Fibroblast of lung (primary cell): ENCODE measurements around the gene PLS1. TPM values are rescaled to one million over a fixed set of nuclear protein-coding genes. Genes with fewer than 3 reads are reported as not detected.

Experiments used
- DNase-seq, 2 donors: peaks; one replicate each; pipeline versions ENCODE4 v3.0.0 to v3.0.0-alpha.2; 2010; ENCODE audit warnings: low read depth in 2 of 2
- H2AFZ ChIP-seq: 2 replicates; pipeline ENCODE4 v1.5.1; 2012; ENCODE audit warnings: low read length, control low read depth, inconsistent platforms
- H3K27ac ChIP-seq: 2 replicates; pipeline ENCODE4 v1.5.1; 2011; ENCODE audit warnings: low read length, control low read depth; ENCODE audit not compliant: insufficient read depth
- H3K27me3 ChIP-seq: 2 replicates; pipeline ENCODE4 v1.5.1; 2011; ENCODE audit warnings: mild to moderate bottlenecking, low read length; ENCODE audit not compliant: control insufficient read depth, insufficient read depth
- H3K36me3 ChIP-seq: 2 replicates; pipeline ENCODE4 v1.5.1; 2011; ENCODE audit warnings: low read length; ENCODE audit not compliant: control insufficient read depth, insufficient read depth
- H3K4me1 ChIP-seq: 2 replicates; pipeline ENCODE4 v1.5.1; 2011; ENCODE audit warnings: low read length; ENCODE audit not compliant: control insufficient read depth, insufficient read depth; ENCODE audit errors: extremely low read depth
- H3K4me2 ChIP-seq: 2 replicates; pipeline ENCODE4 v1.5.1; 2011; ENCODE audit warnings: low read length, control low read depth; ENCODE audit not compliant: insufficient read depth; ENCODE audit errors: extremely low read depth
- H3K4me3 ChIP-seq, 4 experiments: fragments of 200-600 bp in 1 of 4; sonication (generic) in 1 of 4; replicated peaks in 1 of 4; 2 replicates each; pipeline ENCODE4 v1.5.1; 2011 to 2016; ENCODE audit warnings: low read length in 4 of 4, low read depth in 3 of 4, mild to moderate bottlenecking in 3 of 4, control low read depth in 2 of 4, inconsistent platforms in 1 of 4, mixed read lengths in 1 of 4; ENCODE audit not compliant: insufficient read depth in 1 of 4; ENCODE audit errors: control extremely low read depth in 1 of 4
- H3K79me2 ChIP-seq: 2 replicates; pipeline ENCODE4 v1.5.1; 2012; ENCODE audit warnings: mild to moderate bottlenecking, low read length, inconsistent platforms; ENCODE audit not compliant: control insufficient read depth, insufficient read depth
- H3K9ac ChIP-seq: 2 replicates; pipeline ENCODE4 v1.5.1; 2011; ENCODE audit warnings: mild to moderate bottlenecking, low read length, control low read depth; ENCODE audit not compliant: insufficient read depth
- H3K9me3 ChIP-seq: 2 replicates; pipeline ENCODE4 v1.5.1; 2012; ENCODE audit warnings: low read depth, low read length; ENCODE audit not compliant: control insufficient read depth, insufficient read depth
- H4K20me1 ChIP-seq: 2 replicates; pipeline ENCODE4 v1.5.1; 2011; ENCODE audit warnings: low read length; ENCODE audit not compliant: control insufficient read depth, insufficient read depth; ENCODE audit errors: extremely low read depth
- CTCF ChIP-seq, 2 donors: IDR thresholded peaks in 1 of 2; conservative IDR thresholded peaks in 1 of 2; 1 replicate in 1 of 2; 2 replicates in 1 of 2; pipeline ENCODE4 v1.5.1; 2011 to 2012; ENCODE audit warnings: low read length in 2 of 2, control low read depth in 1 of 2, inconsistent platforms in 1 of 2, low read depth in 1 of 2, mild to moderate bottlenecking in 1 of 2
- EZH2 ChIP-seq: IDR thresholded peaks from 2 replicates; pipeline ENCODE4 v1.5.1; 2012; ENCODE audit warnings: low read length, control low read depth, mild to moderate bottlenecking; ENCODE audit errors: missing control alignments
- polyA plus RNA-seq, 2 donors: library from polyadenylated mRNA; depleted of rRNA in 1 of 2; stranded (reverse) in 1 of 2; unstranded in 1 of 2; fragments of >200 nt; gene quantifications; 2 replicates each; pipeline ENCODE4 v1.2.1, GENCODE V29; 2011 to 2012; ENCODE audit warnings: missing spikeins in 1 of 2
- total RNA-seq: library from RNA; depleted of rRNA; stranded (reverse); fragments of >200 nt; gene quantifications from 2 replicates; pipeline ENCODE4 v1.2.1, GENCODE V29; 2014

The PLS1 gene
- total and polyA plus RNA-seq, 2 donors (not counting 1 experiment from before 2014, with no cell fraction given) = 0.59 to 0.83 TPM

GRCh38 chr3:142645236-142645793, 49.1 kb downstream of the PLS1 start:
- H3K4me3 ChIP-seq = no peak overlapping the region
- no peak overlapping the region for H2AFZ ChIP-seq
- TF ChIP-seq CTCF (conservative IDR thresholded peaks at IDR 0.05 in 1 of 2, IDR thresholded peaks at IDR 0.05 in 1 of 2; ENCODE audit: low read depth in 1 of 2, low read length in 2 of 2) (no peak), EZH2 (no peak)
- H3K36me3 ChIP-seq = no peaks in the 10 kb centered on the region
- H3K9ac ChIP-seq = no peak overlapping the region
- H4K20me1 ChIP-seq = no peaks in the 10 kb centered on the region
- H3K27ac ChIP-seq = no peak overlapping the region
- no peaks in the 10 kb centered on the region for H3K79me2 ChIP-seq
- no peaks in the 10 kb centered on the region for H3K27me3 ChIP-seq
- no peaks in the 10 kb centered on the region for H3K4me1 ChIP-seq
- no peak overlapping the region for H3K4me2 ChIP-seq
- peak; percentile 29 to 74 for DNase-seq
- H3K9me3 ChIP-seq = no peaks in the 10 kb centered on the region

- no peaks in the 10 kb centered on the region for H3K36me3 ChIP-seq
These were observed 50.0 kb downstream of the PLS1 start for GRCh38 chr3:142646020-142646785.

More at GRCh38 chr3:142646020-142646785, 50.0 kb downstream of the PLS1 start:
- Histone ChIP-seq H3K9me3 (no peaks in the 10 kb centered on the region), H3K4me3 (no peak overlapping the region), H3K27ac (no peak overlapping the region), H3K4me1 (no peaks in the 10 kb centered on the region), H3K27me3 (no peaks in the 10 kb centered on the region), H3K79me2 (no peaks in the 10 kb centered on the region), H2AFZ (no peak overlapping the region), H3K4me2 (no peak overlapping the region), H3K9ac (no peak overlapping the region), H4K20me1 (no peaks in the 10 kb centered on the region)
- TF ChIP-seq CTCF (conservative IDR thresholded peaks at IDR 0.05 in 1 of 2, IDR thresholded peaks at IDR 0.05 in 1 of 2; ENCODE audit: low read depth in 1 of 2, low read length in 2 of 2) (no peak), EZH2 (no peak)
- DNase-seq = no peak
